ENCODE data around the gene GSE1.

The GSE1 gene

DNA sequence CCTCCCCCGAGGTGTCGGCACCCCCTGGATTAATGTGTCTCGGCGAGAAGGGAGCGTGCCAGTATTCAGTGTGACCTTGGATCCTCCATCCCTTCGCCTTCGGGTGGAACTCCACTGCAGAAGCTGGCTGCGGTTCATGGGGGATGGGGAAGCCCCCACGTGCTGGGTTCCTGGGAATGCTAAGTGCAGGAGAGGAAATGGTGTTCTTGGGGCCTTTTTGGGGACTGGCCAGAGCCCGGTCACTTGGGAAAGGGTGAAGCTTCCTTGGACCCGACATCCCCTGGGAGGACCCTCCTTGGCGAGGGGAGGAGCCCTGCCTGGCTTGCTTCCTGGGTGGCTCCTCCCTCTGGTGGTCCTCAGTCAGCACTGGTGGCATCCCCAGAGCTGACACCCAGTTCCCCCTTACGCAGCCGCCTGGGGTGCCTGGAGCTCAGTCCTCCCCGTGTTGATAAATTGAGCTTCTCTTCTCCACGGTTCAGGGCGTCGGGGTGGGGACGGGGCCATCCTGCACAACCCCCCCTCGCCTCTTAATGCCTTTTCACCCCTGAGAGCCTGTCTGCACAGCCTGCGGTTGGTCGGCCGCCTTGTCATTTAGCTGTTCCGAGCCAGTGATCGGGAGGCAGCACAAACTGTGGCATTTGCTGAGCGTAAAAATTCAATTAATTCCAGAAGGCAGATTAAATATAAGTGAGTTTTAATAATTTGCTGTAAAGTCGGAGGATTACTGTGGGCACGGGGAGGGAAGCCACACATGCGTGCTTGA, 30.7 kb upstream of the GSE1 start:
- no peak overlapping the region for H3K4me3 ChIP-seq (ENCODE audit: severe bottlenecking)
- TF ChIP-seq, protein P1, sequence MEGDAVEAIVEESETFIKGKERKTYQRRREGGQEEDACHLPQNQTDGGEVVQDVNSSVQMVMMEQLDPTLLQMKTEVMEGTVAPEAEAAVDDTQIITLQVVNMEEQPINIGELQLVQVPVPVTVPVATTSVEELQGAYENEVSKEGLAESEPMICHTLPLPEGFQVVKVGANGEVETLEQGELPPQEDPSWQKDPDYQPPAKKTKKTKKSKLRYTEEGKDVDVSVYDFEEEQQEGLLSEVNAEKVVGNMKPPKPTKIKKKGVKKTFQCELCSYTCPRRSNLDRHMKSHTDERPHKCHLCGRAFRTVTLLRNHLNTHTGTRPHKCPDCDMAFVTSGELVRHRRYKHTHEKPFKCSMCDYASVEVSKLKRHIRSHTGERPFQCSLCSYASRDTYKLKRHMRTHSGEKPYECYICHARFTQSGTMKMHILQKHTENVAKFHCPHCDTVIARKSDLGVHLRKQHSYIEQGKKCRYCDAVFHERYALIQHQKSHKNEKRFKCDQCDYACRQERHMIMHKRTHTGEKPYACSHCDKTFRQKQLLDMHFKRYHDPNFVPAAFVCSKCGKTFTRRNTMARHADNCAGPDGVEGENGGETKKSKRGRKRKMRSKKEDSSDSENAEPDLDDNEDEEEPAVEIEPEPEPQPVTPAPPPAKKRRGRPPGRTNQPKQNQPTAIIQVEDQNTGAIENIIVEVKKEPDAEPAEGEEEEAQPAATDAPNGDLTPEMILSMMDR (IDR thresholded peaks at IDR 0.05; ENCODE audit: poor library complexity, severe bottlenecking), result no peak
- ATAC-seq (ENCODE audit: low read depth) (no peak), DNase-seq (ENCODE audit: low spot score) (no peak)
- H3K36me3 ChIP-seq (ENCODE audit: low read depth), result no peaks in the 10 kb centered on the region
- H3K4me1 ChIP-seq (ENCODE audit: insufficient read depth, poor library complexity, severe bottlenecking), result no peaks in the 10 kb centered on the region
- H3K27me3 ChIP-seq (ENCODE audit: insufficient read depth, poor library complexity, severe bottlenecking), result no peaks in the 10 kb centered on the region
- no peaks in the 10 kb centered on the region for H3K9me3 ChIP-seq (ENCODE audit: severe bottlenecking)
- H3K27ac ChIP-seq (ENCODE audit: poor library complexity, severe bottlenecking), result no peak overlapping the region

- Histone ChIP-seq H3K4me3 (ENCODE audit: severe bottlenecking) (no peak overlapping the region), H3K9me3 (ENCODE audit: severe bottlenecking) (no peaks in the 10 kb centered on the region), H3K4me1 (ENCODE audit: insufficient read depth, poor library complexity, severe bottlenecking) (no peaks in the 10 kb centered on the region), H3K27me3 (ENCODE audit: insufficient read depth, poor library complexity, severe bottlenecking) (no peaks in the 10 kb centered on the region), H3K36me3 (ENCODE audit: low read depth) (no peaks in the 10 kb centered on the region), H3K27ac (ENCODE audit: poor library complexity, severe bottlenecking) (no peak overlapping the region)
- ATAC-seq (ENCODE audit: low read depth), result no peak
- no peak for DNase-seq (ENCODE audit: low spot score)
- TF ChIP-seq, protein P1 (IDR thresholded peaks at IDR 0.05; ENCODE audit: poor library complexity, severe bottlenecking), result no peak
Measured at GRCh38 chr16:85583491-85584181, 29.5 kb upstream of the GSE1 start.

- Histone ChIP-seq H3K27ac (ENCODE audit: poor library complexity, severe bottlenecking) (no peak overlapping the region), H3K36me3 (ENCODE audit: low read depth) (no peaks in the 10 kb centered on the region), H3K4me1 (ENCODE audit: insufficient read depth, poor library complexity, severe bottlenecking) (no peaks in the 10 kb centered on the region), H3K4me3 (ENCODE audit: severe bottlenecking) (no peak overlapping the region), H3K27me3 (ENCODE audit: insufficient read depth, poor library complexity, severe bottlenecking) (no peaks in the 10 kb centered on the region), H3K9me3 (ENCODE audit: severe bottlenecking) (no peaks in the 10 kb centered on the region)
- TF ChIP-seq, protein P1 (IDR thresholded peaks at IDR 0.05; ENCODE audit: poor library complexity, severe bottlenecking), result no peak
- ATAC-seq (ENCODE audit: low read depth), result no peak
- no peak for DNase-seq (ENCODE audit: low spot score)
Measured at GRCh38 chr16:85584267-85584666, 28.9 kb upstream of the GSE1 start.

DNA sequence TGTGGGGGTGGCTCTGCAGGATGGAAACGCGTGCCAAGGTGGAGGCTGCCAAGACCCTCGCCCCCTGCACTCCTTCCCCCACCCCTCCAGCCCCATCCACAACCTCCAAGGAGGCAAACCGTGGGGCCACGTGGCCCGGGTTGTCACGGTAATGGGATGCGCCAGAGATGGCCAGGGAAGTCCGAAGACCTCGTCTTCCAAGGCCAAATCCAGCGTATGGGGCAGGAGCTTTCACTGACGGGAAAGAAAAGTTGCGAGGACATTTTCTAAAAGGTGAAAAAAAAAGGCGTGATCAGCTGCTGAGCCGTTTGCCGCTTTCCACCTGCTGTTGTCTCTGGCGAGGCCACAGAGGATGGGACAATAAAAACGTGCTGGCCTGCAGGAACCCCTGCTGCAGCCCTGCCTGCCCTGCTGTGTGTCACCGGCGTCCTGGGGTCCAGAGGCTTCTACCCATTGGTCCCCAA, 28.3 kb upstream of the GSE1 start:
- Histone ChIP-seq H3K36me3 (ENCODE audit: low read depth) (no peaks in the 10 kb centered on the region), H3K4me1 (ENCODE audit: insufficient read depth, poor library complexity, severe bottlenecking) (no peaks in the 10 kb centered on the region), H3K9me3 (ENCODE audit: severe bottlenecking) (no peaks in the 10 kb centered on the region), H3K27ac (ENCODE audit: poor library complexity, severe bottlenecking) (no peak overlapping the region), H3K27me3 (ENCODE audit: insufficient read depth, poor library complexity, severe bottlenecking) (no peaks in the 10 kb centered on the region), H3K4me3 (ENCODE audit: severe bottlenecking) (no peak overlapping the region)
- TF ChIP-seq, protein P1 (IDR thresholded peaks at IDR 0.05; ENCODE audit: poor library complexity, severe bottlenecking), result no peak
- no peak for ATAC-seq (ENCODE audit: low read depth)
- DNase-seq (ENCODE audit: low spot score), result no peak

GRCh38 chr16:85585711-85586110, 27.4 kb upstream of the GSE1 start:
- no peaks in the 10 kb centered on the region for H3K9me3 ChIP-seq (ENCODE audit: severe bottlenecking)
- H3K4me3 ChIP-seq (ENCODE audit: severe bottlenecking), result no peak overlapping the region
- no peaks in the 10 kb centered on the region for H3K36me3 ChIP-seq (ENCODE audit: low read depth)
- H3K27me3 ChIP-seq (ENCODE audit: insufficient read depth, poor library complexity, severe bottlenecking), result no peaks in the 10 kb centered on the region
- TF ChIP-seq, protein P1 (IDR thresholded peaks at IDR 0.05; ENCODE audit: poor library complexity, severe bottlenecking), result no peak
- DNase-seq (ENCODE audit: low spot score) (no peak), ATAC-seq (ENCODE audit: low read depth) (no peak)
- H3K4me1 ChIP-seq (ENCODE audit: insufficient read depth, poor library complexity, severe bottlenecking), result no peaks in the 10 kb centered on the region
- no peak overlapping the region for H3K27ac ChIP-seq (ENCODE audit: poor library complexity, severe bottlenecking)

All from RWPE2 (cell line).